Upper lobe of left lung (tissue), 6 donors: Measurements from ENCODE around the gene SLC25A44. TPM values are rescaled to one million over a fixed set of nuclear protein-coding genes. Genes with fewer than 3 reads are reported as not detected.

Experiments used
- ATAC-seq, 2 donors: fragments of 200-7000 bp; cut with Tn5 transposase; one replicate each; pipeline ENCODE4 v1.9.1; 2022; ENCODE audit warnings: mild to moderate bottlenecking in 2 of 2, moderate library complexity in 2 of 2; ENCODE audit not compliant: low FRiP score in 2 of 2
- DNase-seq, 2 donors: peaks; one replicate each; pipeline ENCODE4 v3.0.0-alpha.2; 2019 to 2020
- H3K27ac ChIP-seq, 4 donors: fragments of 200-600 bp; sonication (generic); one replicate each; pipeline ENCODE4 v1.5.1; 2016 to 2019
- H3K27me3 ChIP-seq, 4 donors: fragments of 200-600 bp; sonication (generic); one replicate each; pipeline ENCODE4 v1.5.1; 2017 to 2019
- H3K36me3 ChIP-seq, 4 donors: fragments of 200-600 bp; sonication (generic); one replicate each; pipeline ENCODE4 v1.5.1; 2016 to 2019
- H3K4me1 ChIP-seq, 4 donors: fragments of 200-600 bp; sonication (generic); one replicate each; pipeline ENCODE4 v1.5.1; 2018 to 2019
- H3K4me3 ChIP-seq, 4 donors: fragments of 200-600 bp; sonication (generic); one replicate each; pipeline ENCODE4 v1.5.1; 2017 to 2019; ENCODE audit warnings: mild to moderate bottlenecking in 2 of 4, moderate library complexity in 1 of 4
- H3K9me3 ChIP-seq, 4 donors: fragments of 200-600 bp; sonication (generic); one replicate each; pipeline ENCODE4 v1.5.1; 2018 to 2019
- CTCF ChIP-seq, 6 experiments: fragments of 450-650 bp in 4 of 6; fragments of 200-600 bp in 2 of 6; sonication (generic) in 2 of 6; IDR thresholded peaks; one replicate each; pipeline ENCODE4 v1.5.1; 2016 to 2019; ENCODE audit warnings: antibody characterized with exemption in 6 of 6
- EP300 ChIP-seq, 4 donors: sonication (generic); formaldehyde crosslinking; IDR thresholded peaks; one replicate each; pipeline ENCODE4 v1.5.1; 2017; ENCODE audit warnings: antibody characterized with exemption in 4 of 4, control low read depth in 2 of 4
- POLR2A ChIP-seq, 4 donors: fragments of 450-650 bp; IDR thresholded peaks; one replicate each; pipeline ENCODE4 v1.5.1; 2016 to 2017; ENCODE audit warnings: antibody characterized with exemption in 4 of 4, mild to moderate bottlenecking in 2 of 4
- POLR2AphosphoS5 ChIP-seq, 2 donors: sonication (generic); formaldehyde crosslinking; IDR thresholded peaks; one replicate each; pipeline ENCODE4 v1.5.1; 2017; ENCODE audit warnings: antibody characterized with exemption in 2 of 2
- WGBS, 2 donors: methylation state at CpG; one replicate each; pipeline ENCODE4 v1.1.5; 2017 to 2018; 5-methylcytosine and 5-hydroxymethylcytosine counted together
- total RNA-seq, 6 donors: library from RNA; depleted of rRNA in 4 of 6; stranded (reverse); fragments of >200 nt in 4 of 6; gene quantifications; one replicate each; pipeline versions ENCODE4 v1.1.0 to v1.2.1, GENCODE V29; 2016 to 2021
- donor health status: DM: no; HTN: no; CAD: no; lungs with moderate emphysema.
- donor health status: DM: no; HTN: yes; CAD: no; lungs with severe emphysema.

The SLC25A44 gene
- total RNA-seq, 6 donors from 2014 or later: 11.0 to 27.4 (median 21.1) TPM

- H3K4me1 ChIP-seq: peaks cover 0 to 7% (median 2%) of the 10 kb centered on the region in 4 donors
- H3K9me3 ChIP-seq: no peaks in the 10 kb centered on the region
- no peaks in the 10 kb centered on the region for H3K27me3 ChIP-seq
- peaks cover 16 to 48% (median 31%) of the 10 kb centered on the region in 4 donors for H3K36me3 ChIP-seq
- H3K27ac ChIP-seq: no peak overlapping the region
- no peak for ATAC-seq
- TF ChIP-seq POLR2A (IDR thresholded peaks at IDR 0.05): no peak
- TF ChIP-seq POLR2AphosphoS5 (IDR thresholded peaks at IDR 0.05): no peak
- no peak for TF ChIP-seq CTCF (IDR thresholded peaks at IDR 0.05)
- TF ChIP-seq EP300 (IDR thresholded peaks at IDR 0.05): no peak
- no peak overlapping the region for H3K4me3 ChIP-seq
- no peak for DNase-seq
- WGBS, 2 donors: 93 to 99% methylated on average over 11 of the region's 11 CpGs
Measured at GRCh38 chr1:156229809-156230472, 36.0 kb downstream of the SLC25A44 start.

GRCh38 chr1:156230473-156230837, 36.6 kb downstream of the SLC25A44 start:
- Histone ChIP-seq H3K9me3 (no peaks in the 10 kb centered on the region), H3K4me3 (no peak overlapping the region), H3K36me3 (peaks cover 16 to 49% (median 33%) of the 10 kb centered on the region in 4 donors), H3K4me1 (peaks cover 0 to 2% (median 0%) of the 10 kb centered on the region in 4 donors), H3K27me3 (no peaks in the 10 kb centered on the region), H3K27ac (no peak overlapping the region)
- ATAC-seq (no peak), DNase-seq (no peak)
- WGBS, 2 donors: 83 to 96% methylated on average over 1 of the region's 1 CpG
- TF ChIP-seq EP300 (IDR thresholded peaks at IDR 0.05) (no peak), POLR2AphosphoS5 (IDR thresholded peaks at IDR 0.05) (no peak), POLR2A (IDR thresholded peaks at IDR 0.05) (no peak), CTCF (IDR thresholded peaks at IDR 0.05) (no peak)

GRCh38 chr1:156232201-156232894, 38.4 kb downstream of the SLC25A44 start:
- no peaks in the 10 kb centered on the region for H3K4me1 ChIP-seq
- DNase-seq: no peak
- H3K36me3 ChIP-seq: peaks cover 26 to 52% (median 43%) of the 10 kb centered on the region in 4 donors
- 85 to 87% methylated on average over 12 of the region's 12 CpGs for WGBS, 2 donors
- H3K27me3 ChIP-seq: no peaks in the 10 kb centered on the region
- TF ChIP-seq CTCF (IDR thresholded peaks at IDR 0.05) (no peak), POLR2A (IDR thresholded peaks at IDR 0.05) (no peak), POLR2AphosphoS5 (IDR thresholded peaks at IDR 0.05) (no peak), EP300 (IDR thresholded peaks at IDR 0.05) (no peak)
- H3K9me3 ChIP-seq: no peaks in the 10 kb centered on the region
- H3K27ac ChIP-seq: no peak overlapping the region
- no peak overlapping the region for H3K4me3 ChIP-seq
- peak in 1 of 2 donors; percentile 17 for ATAC-seq

DNA sequence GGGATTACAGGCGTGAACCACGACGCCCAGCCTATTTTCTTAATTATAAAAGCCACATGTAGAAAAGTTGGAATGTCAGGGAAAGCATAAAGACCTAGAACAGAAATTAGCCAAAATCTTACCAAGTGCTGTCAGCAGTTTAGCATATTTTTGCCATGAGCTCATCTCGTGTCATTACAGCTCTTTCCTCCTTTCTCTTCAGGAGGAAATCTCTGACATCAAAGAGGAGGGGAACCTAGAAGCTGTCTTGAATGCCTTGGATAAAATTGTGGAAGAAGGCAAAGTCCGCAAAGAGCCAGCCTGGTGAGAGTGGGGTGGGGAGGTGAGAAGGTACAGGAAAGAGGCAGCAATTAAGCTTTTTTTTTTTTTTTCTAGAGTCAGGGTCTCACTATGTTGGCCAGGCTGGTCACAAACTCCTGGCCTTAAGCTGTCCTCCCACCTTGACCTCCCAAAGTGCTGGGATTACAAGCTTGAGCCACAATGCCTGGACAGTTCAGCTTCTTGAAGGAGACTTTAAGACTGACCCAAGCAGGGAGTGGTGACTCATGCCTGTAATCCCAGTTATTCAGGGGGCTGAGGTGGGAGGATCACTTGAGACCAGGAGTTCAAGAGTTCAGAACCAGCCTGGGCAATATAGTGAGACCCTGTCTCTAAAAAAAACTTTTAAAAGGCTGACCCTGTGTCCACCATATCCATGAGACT, 39.7 kb downstream of the SLC25A44 start:
- TF ChIP-seq EP300 (IDR thresholded peaks at IDR 0.05) (no peak), POLR2AphosphoS5 (IDR thresholded peaks at IDR 0.05) (no peak), CTCF (IDR thresholded peaks at IDR 0.05) (no peak), POLR2A (IDR thresholded peaks at IDR 0.05) (no peak)
- H3K9me3 ChIP-seq: no peaks in the 10 kb centered on the region
- ATAC-seq (peak in 1 of 2 donors; percentile 44), DNase-seq (no peak)
- no peaks in the 10 kb centered on the region for H3K4me1 ChIP-seq
- peaks cover 38 to 54% (median 46%) of the 10 kb centered on the region in 4 donors for H3K36me3 ChIP-seq
- no peak overlapping the region for H3K27ac ChIP-seq
- 92 to 93% methylated on average over 5 of the region's 5 CpGs for WGBS, 2 donors
- H3K4me3 ChIP-seq: no peak overlapping the region
- H3K27me3 ChIP-seq: no peaks in the 10 kb centered on the region
